Smooth muscle cell (in vitro differentiated cells): ENCODE data around the gene MYLIP. TPM values are rescaled to one million over a fixed set of nuclear protein-coding genes. Genes with fewer than 3 reads are reported as not detected.

Experiments
- DNase-seq: peaks from one replicate; lab custom pipeline; 2025; ENCODE audit not compliant: unreplicated experiment; lab: John Stamatoyannopoulos, UW
- H2AFZ ChIP-seq: fragments of 200-600 bp; sonication (generic); 2 replicates; pipeline ENCODE4 v1.6.0; 2016; ENCODE audit warnings: antibody characterized with exemption, low read depth, mild to moderate bottlenecking
- H3F3A ChIP-seq: fragments of 200-600 bp; sonication (generic); 2 replicates; pipeline ENCODE4 v1.6.0; 2017; ENCODE audit warnings: antibody characterized with exemption, low read depth
- H3K27ac ChIP-seq: fragments of 200-600 bp; sonication (generic); 2 replicates; pipeline ENCODE4 v1.5.1; 2016; ENCODE audit warnings: low read depth, mild to moderate bottlenecking
- H3K27me3 ChIP-seq: fragments of 200-600 bp; sonication (generic); 2 replicates; pipeline ENCODE4 v1.6.1; 2016; ENCODE audit warnings: low read depth, mild to moderate bottlenecking
- H3K36me3 ChIP-seq: fragments of 200-600 bp; sonication (generic); 2 replicates; pipeline ENCODE4 v1.5.1; 2016; ENCODE audit warnings: low read depth
- H3K4me1 ChIP-seq: fragments of 200-600 bp; sonication (generic); 2 replicates; pipeline ENCODE4 v1.5.1; 2016; ENCODE audit warnings: low read depth
- H3K4me2 ChIP-seq: fragments of 200-600 bp; sonication (generic); 2 replicates; pipeline ENCODE4 v1.6.0; 2016; ENCODE audit warnings: mild to moderate bottlenecking
- H3K4me3 ChIP-seq: fragments of 200-600 bp; sonication (generic); 2 replicates; pipeline ENCODE4 v1.5.1; 2016; ENCODE audit warnings: mild to moderate bottlenecking
- H3K79me2 ChIP-seq: fragments of 200-600 bp; sonication (generic); 2 replicates; pipeline ENCODE4 v1.6.0; 2016; ENCODE audit warnings: low read depth, mild to moderate bottlenecking
- H3K9ac ChIP-seq: fragments of 200-600 bp; sonication (generic); 2 replicates; pipeline ENCODE4 v1.6.0; 2016; ENCODE audit warnings: low read depth
- H3K9me3 ChIP-seq: fragments of 200-600 bp; sonication (generic); replicated peaks from 2 replicates; pipeline ENCODE4 v1.5.1; 2016; ENCODE audit warnings: low read depth
- H4K20me1 ChIP-seq: fragments of 200-600 bp; sonication (generic); 2 replicates; pipeline ENCODE4 v1.6.0; 2016; ENCODE audit warnings: low read depth
- CTCF ChIP-seq: fragments of 200-600 bp; sonication (generic); IDR thresholded peaks from 2 replicates; pipeline ENCODE4 v1.5.1; 2017; ENCODE audit warnings: borderline replicate concordance, mild to moderate bottlenecking, antibody characterized with exemption; ENCODE audit not compliant: insufficient read depth, poor library complexity, severe bottlenecking
- WGBS: methylation state at CpG from one replicate; pipeline ENCODE4 v1.1.7; 2016; ENCODE audit warnings: low lambda C conversion rate; 5-methylcytosine and 5-hydroxymethylcytosine counted together
- microRNA-seq: library from miRNA; unstranded; fragments of <30 nt; microRNA quantifications from one replicate; pipeline ENCODE4, GENCODE V29; 2016; ENCODE audit warnings: borderline number of aligned reads
- polyA plus RNA-seq: library from polyadenylated mRNA; unstranded; fragments of >200 nt; fragmentation: Nextera tagmentation; extraction: Ambion mirVana; gene quantifications from 2 replicates; pipeline ENCODE4 v1.2.1, GENCODE V29; 2016
- small RNA-seq: library from RNA; depleted of rRNA; stranded (forward); fragments of <200 nt; gene quantifications from one replicate; pipeline ENCODE3, GENCODE V24; 2014
- total RNA-seq: library from RNA; depleted of rRNA; stranded (reverse); fragments of >200 nt; gene quantifications from 2 replicates; pipeline ENCODE4 v1.2.3, GENCODE V29; 2014

The MYLIP gene
- total and polyA plus RNA-seq, 2 experiments from 2014 or later, result 25.0 to 29.9 TPM

GRCh38 chr6:16196984-16197546, 68.2 kb downstream of the MYLIP start:
- Histone ChIP-seq H3K4me3 (no peak overlapping the region), H4K20me1 (no peaks in the 10 kb centered on the region), H3K9me3 (no peaks in the 10 kb centered on the region), H3K79me2 (no peaks in the 10 kb centered on the region), H3K27me3 (no peaks in the 10 kb centered on the region), H3K27ac (no peak overlapping the region), H3K9ac (no peak overlapping the region), H2AFZ (no peak overlapping the region), H3K4me2 (no peak overlapping the region), H3F3A (no peaks in the 10 kb centered on the region), H3K4me1 (peaks cover 4% of the 10 kb centered on the region), H3K36me3 (no peaks in the 10 kb centered on the region)
- WGBS, result 86% methylated on average over 18 of the region's 19 CpGs
- no peak for TF ChIP-seq CTCF
- DNase-seq, result no peak

Small RNAs within 50 kb of the gene (microRNA-seq; reads per million reads assigned to microRNA genes)
- not detected for gene MIR4639

Small RNAs within 50 kb of the gene (small RNA-seq; reads per million reads assigned to genes)
- 0.13 reads per million for gene MIR4639

Other genes with a start within 250 kb of the MYLIP start
- 1.3 TPM in 1 of 2 replicates, not detected in the other for gene GMPR, start 109.5 kb downstream of the MYLIP start, total RNA-seq
- 0.74 and 2.6 TPM in 2 replicates for gene GMPR, start 109.5 kb downstream of the MYLIP start, polyA plus RNA-seq